ENCODE results near the gene JAM3. TPM values are rescaled to one million over a fixed set of nuclear protein-coding genes. Genes with fewer than 3 reads are reported as not detected.

Gene JAM3
- total and polyA plus RNA-seq, 10 of the 15 experiments (the other 5 are each of a cell fraction or from before 2014, with no cell fraction given): 0.04 to 1.1 (median 0.32) TPM; not detected in 1

GRCh38 chr11:134199531-134199930 is 130.7 kb downstream of the JAM3 start:
- CTCF ChIA-PET: interaction anchor here (1.2 to 2.1 kb wide), 2 partner anchors 8 to 13 kb away, joined by 3 to 7 read pairs; no protein-coding TSS in a partner anchor
- Histone ChIP-seq H4K20me1 (ENCODE audit: control insufficient read depth, insufficient read depth) (no peaks in the 10 kb centered on the region; the same call in 1 of the 2 replicates), H3K9me3 (replicated peaks; ENCODE audit: control insufficient read depth, insufficient read depth, low read length) (no peaks in the 10 kb centered on the region), H2AFZ (ENCODE audit: control insufficient read depth, low read depth, low read length) (no peak overlapping the region), H3K4me2 (ENCODE audit: control insufficient read depth, insufficient read depth) (no peak overlapping the region), H3K27ac (ENCODE audit: control insufficient read depth, insufficient read depth) (no peak overlapping the region), H3K27me3 (replicated peaks in 1 of 2; ENCODE audit: control insufficient read depth in 2 of 2, insufficient read depth in 2 of 2, low read length in 1 of 2) (no peaks in the 10 kb centered on the region), H3K4me1 (ENCODE audit: control insufficient read depth, insufficient read depth, low read length) (no peaks in the 10 kb centered on the region), H3K36me3 (ENCODE audit: control insufficient read depth in 2 of 2, insufficient read depth in 2 of 2, low read length in 1 of 2) (peaks cover 5 to 25% of the 10 kb centered on the region in 2 experiments; a peak in 2 of 4 replicates), H3K79me2 (ENCODE audit: control insufficient read depth, insufficient read depth, low read length) (no peaks in the 10 kb centered on the region), H3K9ac (ENCODE audit: control insufficient read depth, insufficient read depth, low read length) (no peak overlapping the region), H3K4me3 (no peak overlapping the region)
- TF ChIP-seq NR2C1 (IDR thresholded peaks at IDR 0.05) (no peak), ESRRA (IDR thresholded peaks at IDR 0.05; ENCODE audit: low read length) (no peak), STAT1 (conservative IDR thresholded peaks at IDR 0.05) (no peak)
- RAD21 ChIA-PET (ENCODE audit: unreplicated experiment): no interaction called here
- no TSS peak for BruUV-seq (replicated peaks)
- intact Hi-C loops (cut with micrococcal nuclease; ENCODE audit: unreplicated experiment): no loop called here
- POLR2A ChIA-PET: interaction anchor here (0.6 kb wide), 1 partner anchor 27 kb away, joined by 4 read pairs; no protein-coding TSS in a partner anchor
- no peak for FAIRE-seq
- SMC1A ChIA-PET (ENCODE audit: uncharacterized antibody, unreplicated experiment): no interaction called here
- in situ Hi-C loops (cut with MboI): no loop called here
- no peak for DNase-seq (ENCODE audit: low read depth, low spot score)
- no peak for ATAC-seq
- 99% methylated on average over 9 of the region's 9 CpGs for WGBS (ENCODE audit: insufficient coverage, insufficient replicate concordance, low lambda C conversion rate, missing lambda C conversion rate)

GRCh38 chr11:134200688-134201087 is 131.8 kb downstream of the JAM3 start:
- ATAC-seq (no peak), DNase-seq (ENCODE audit: low read depth, low spot score) (no peak), FAIRE-seq (no peak)
- ChIA-PET POLR2A (no interaction called here), RAD21 (ENCODE audit: unreplicated experiment) (no interaction called here), CTCF (interaction anchor here (0.7 to 1.2 kb wide), 2 partner anchors 12 to 13 kb away, joined by 3 read pairs; no protein-coding TSS in a partner anchor), SMC1A (ENCODE audit: uncharacterized antibody, unreplicated experiment) (no interaction called here)
- Histone ChIP-seq H3K4me2 (ENCODE audit: control insufficient read depth, insufficient read depth) (no peak overlapping the region), H3K9ac (ENCODE audit: control insufficient read depth, insufficient read depth, low read length) (no peak overlapping the region), H2AFZ (ENCODE audit: control insufficient read depth, low read depth, low read length) (no peak overlapping the region), H3K4me3 (no peak overlapping the region), H3K27ac (ENCODE audit: control insufficient read depth, insufficient read depth) (no peak overlapping the region), H4K20me1 (ENCODE audit: control insufficient read depth, insufficient read depth) (no peaks in the 10 kb centered on the region; the same call in 1 of the 2 replicates), H3K9me3 (replicated peaks; ENCODE audit: control insufficient read depth, insufficient read depth, low read length) (no peaks in the 10 kb centered on the region), H3K27me3 (replicated peaks in 1 of 2; ENCODE audit: control insufficient read depth in 2 of 2, insufficient read depth in 2 of 2, low read length in 1 of 2) (no peaks in the 10 kb centered on the region), H3K79me2 (ENCODE audit: control insufficient read depth, insufficient read depth, low read length) (no peaks in the 10 kb centered on the region), H3K4me1 (ENCODE audit: control insufficient read depth, insufficient read depth, low read length) (no peaks in the 10 kb centered on the region), H3K36me3 (ENCODE audit: control insufficient read depth in 2 of 2, insufficient read depth in 2 of 2, low read length in 1 of 2) (peaks cover 5 to 21% of the 10 kb centered on the region in 2 experiments; a peak in 2 of 4 replicates)
- BruUV-seq (replicated peaks): no TSS peak
- intact Hi-C loops (cut with micrococcal nuclease; ENCODE audit: unreplicated experiment): loop anchor here (10.0 kb wide), 2 partner anchors 54 to 154 kb away; partner anchors contain the start of genes ACAD8 and THYN1
- in situ Hi-C loops (cut with MboI): no loop called here
- WGBS (ENCODE audit: insufficient coverage, insufficient replicate concordance, low lambda C conversion rate, missing lambda C conversion rate): 96% methylated on average over 3 of the region's 6 CpGs
- no peak for TF ChIP-seq NFXL1 (IDR thresholded peaks at IDR 0.05; ENCODE audit: borderline replicate concordance)
- no peak for TF ChIP-seq NR2C2 (IDR thresholded peaks at IDR 0.05; ENCODE audit: borderline replicate concordance, control insufficient read depth, insufficient read length, low read depth)
- no peak for TF ChIP-seq ETV6 (conservative IDR thresholded peaks at IDR 0.05 in 1 of 2, IDR thresholded peaks at IDR 0.05 in 1 of 2; ENCODE audit: borderline replicate concordance in 1 of 2, low read depth in 1 of 2)
- TF ChIP-seq USF2 (IDR thresholded peaks at IDR 0.05; ENCODE audit: borderline replicate concordance, low read depth, low read length): no peak
- TF ChIP-seq RBBP5 (conservative IDR thresholded peaks at IDR 0.05): no peak
- no peak for TF ChIP-seq POLR2AphosphoS5 (IDR thresholded peaks at IDR 0.05; ENCODE audit: low read length)
- no peak for TF ChIP-seq BCL3 (IDR thresholded peaks at IDR 0.05; ENCODE audit: borderline replicate concordance, insufficient read depth, low read depth, low read length, poor library complexity, severe bottlenecking)

All from GM12878 (cell line).